ENCODE results near the gene VPS37C.
A peak's percentile ranks its signal among the peaks of the same experiment; 100 is the strongest.
"Not testable (repeated sequence)": the region's sequence is repeated elsewhere in the genome, so short reads cannot be mapped to it uniquely, and the experiment has no call there.

Gene VPS37C

GRCh38 chr11:61114913-61115312, 46.3 kb downstream of the VPS37C start:
- no peak for DNase-seq

- DNase-seq, result no peak
Observed at GRCh38 chr11:61113201-61113600, 48.0 kb downstream of the VPS37C start.

- DNase-seq, result no peak
Observed at GRCh38 chr11:61112575-61112974, 48.7 kb downstream of the VPS37C start.

GRCh38 chr11:61111786-61112517, 49.3 kb downstream of the VPS37C start:
- peak; percentile 68 for DNase-seq

- no peak for DNase-seq
Observed at GRCh38 chr11:61111050-61111435, 50.2 kb downstream of the VPS37C start.

- DNase-seq, result peak; percentile 53
Observed at GRCh38 chr11:61110255-61111049, 50.8 kb downstream of the VPS37C start.

- DNase-seq, result no peak
Observed at GRCh38 chr11:61109671-61110070, 51.6 kb downstream of the VPS37C start.

GRCh38 chr11:61108847-61109585, 52.2 kb downstream of the VPS37C start:
- no peak for DNase-seq

- DNase-seq, result no peak
Observed at GRCh38 chr11:61107888-61108287, 53.3 kb downstream of the VPS37C start.

GRCh38 chr11:61106894-61107470, 54.2 kb downstream of the VPS37C start:
- no peak for DNase-seq

- DNase-seq, result no peak
Observed at GRCh38 chr11:61106296-61106695, 54.9 kb downstream of the VPS37C start.

GRCh38 chr11:61104963-61105362, 56.3 kb downstream of the VPS37C start:
- no peak for DNase-seq

- no peak for DNase-seq
Observed at GRCh38 chr11:61103851-61104423, 57.3 kb downstream of the VPS37C start.

- peak; percentile 50 for DNase-seq
Observed at GRCh38 chr11:61102667-61103571, 58.3 kb downstream of the VPS37C start.

GRCh38 chr11:61098778-61099177, 62.4 kb downstream of the VPS37C start:
- no peak for DNase-seq

GRCh38 chr11:61098261-61098660, 63.0 kb downstream of the VPS37C start:
- not testable (repeated sequence) for DNase-seq

GRCh38 chr11:61095021-61095420, 66.2 kb downstream of the VPS37C start:
- DNase-seq, result no peak

GRCh38 chr11:61094167-61094566, 67.1 kb downstream of the VPS37C start:
- DNase-seq, result peak; percentile 31

- DNase-seq, result no peak
Observed at GRCh38 chr11:61092908-61093763, 68.1 kb downstream of the VPS37C start.

- peak; percentile 68 for DNase-seq
Observed at GRCh38 chr11:61092280-61092766, 68.9 kb downstream of the VPS37C start.
